Transverse colon (tissue), 4 donors: Measurements from ENCODE around the gene ARMC6. TPM values are rescaled to one million over a fixed set of nuclear protein-coding genes. Genes with fewer than 3 reads are reported as not detected.

Experiments
- DNase-seq: peaks from one replicate; pipeline ENCODE4 v3.0.0-alpha.2; 2019
- H3K27ac ChIP-seq, 4 donors: fragments of 200-600 bp; sonication (generic); 2 replicates each; pipeline ENCODE4 v1.5.1; 2016 to 2018; ENCODE audit warnings: inconsistent platforms in 4 of 4
- H3K27me3 ChIP-seq: fragments of 200-600 bp; sonication (generic); 2 replicates; pipeline ENCODE4 v1.5.1; 2017; ENCODE audit warnings: inconsistent platforms
- H3K36me3 ChIP-seq, 4 donors: fragments of 200-600 bp; sonication (generic); 2 replicates each; pipeline ENCODE4 v1.5.1; 2017 to 2019; ENCODE audit warnings: inconsistent platforms in 4 of 4
- H3K4me1 ChIP-seq, 4 donors: fragments of 200-600 bp; sonication (generic); 2 replicates each; pipeline ENCODE4 v1.5.1; 2017 to 2020; ENCODE audit warnings: inconsistent platforms in 4 of 4
- H3K4me3 ChIP-seq, 4 donors: fragments of 200-600 bp; sonication (generic); 1 replicate in 1 of 4; 2 replicates in 3 of 4; pipeline versions ENCODE4 v1.5.1 to v1.6.1; 2017 to 2019; ENCODE audit warnings: inconsistent platforms in 4 of 4
- H3K9me3 ChIP-seq, 2 donors: fragments of 200-600 bp; sonication (generic); 2 replicates each; pipeline ENCODE4 v1.5.1; 2017 to 2019; ENCODE audit warnings: inconsistent platforms in 2 of 2
- EP300 ChIP-seq: sonication (generic); formaldehyde crosslinking; IDR thresholded peaks from one replicate; pipeline ENCODE4 v1.6.1; 2017; ENCODE audit warnings: antibody characterized with exemption, low read depth
- POLR2A ChIP-seq: fragments of 450-650 bp; IDR thresholded peaks from one replicate; pipeline ENCODE4 v1.6.1; 2016; ENCODE audit warnings: antibody characterized with exemption, mild to moderate bottlenecking, moderate library complexity
- POLR2AphosphoS5 ChIP-seq, 3 donors: sonication (generic); formaldehyde crosslinking; IDR thresholded peaks; one replicate each; pipeline ENCODE4 v1.6.1; 2016; ENCODE audit warnings: antibody characterized with exemption in 3 of 3
- WGBS, 2 donors: methylation state at CpG; one replicate each; pipeline ENCODE4 v1.1.5; 2018; ENCODE audit warnings: low coverage in 1 of 2; 5-methylcytosine and 5-hydroxymethylcytosine counted together
- in situ Hi-C, 4 donors: fragments of 200-750 bp; cut with MboI; loops; one replicate each; pipeline versions ENCODE4 v1.15.0 to v1.15.1; 2017; ENCODE audit warnings: low sequenced_read_pairs in 3 of 4, low pct_ligation_motif_present in 1 of 4, low pct_unique_long_range_greater_than_20kb in 1 of 4
- intact Hi-C: fragments of 100-400 bp; cut with DNase I; formaldehyde crosslinking; loops from one replicate; pipeline ENCODE4 v1.15.1; 2023; ENCODE audit warnings: low total_unique reads
- total RNA-seq, 4 donors: library from RNA; depleted of rRNA; stranded (reverse); fragments of >200 nt; gene quantifications; one replicate each; pipeline ENCODE4 v1.1.0, GENCODE V29; 2016
- TF ChIP-seq, protein P1 (sequence below), 5 experiments: fragments of 200-600 bp in 3 of 5; fragments of 450-650 bp in 2 of 5; sonication (generic) in 3 of 5; IDR thresholded peaks; 1 replicate in 2 of 5; 2 replicates in 3 of 5; pipeline ENCODE4 v1.5.1; 2016 to 2017; ENCODE audit warnings: antibody characterized with exemption in 5 of 5, inconsistent platforms in 3 of 5, mild to moderate bottlenecking in 2 of 5, moderate library complexity in 1 of 5

The ARMC6 gene
- total RNA-seq, 4 donors from 2014 or later: 15.2 to 220 (median 22.9) TPM

DNA sequence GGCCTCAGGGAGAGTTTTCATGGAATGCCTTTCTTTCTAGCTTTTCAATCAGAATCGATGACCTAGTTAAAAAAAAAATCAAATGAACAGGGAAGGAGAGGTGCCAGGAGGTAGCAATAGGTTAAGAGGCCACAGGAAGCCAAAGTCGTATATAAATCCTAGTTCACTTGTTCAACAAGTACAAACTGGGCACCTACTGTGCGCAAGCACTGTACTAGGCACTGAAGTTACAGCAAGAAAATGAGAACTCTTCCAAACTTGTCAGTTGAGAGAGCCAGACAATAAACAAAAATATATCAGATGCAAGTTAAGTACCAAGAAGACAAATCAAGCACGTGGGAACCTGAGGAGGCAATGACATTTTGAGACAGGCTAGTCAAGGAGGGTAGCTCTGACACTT lies 6.2 kb upstream of the ARMC6 start:
- Histone ChIP-seq H3K4me1 (peaks cover 1 to 11% (median 5%) of the 10 kb centered on the region in 4 donors), H3K36me3 (peaks cover 0 to 41% (median 16%) of the 10 kb centered on the region in 4 donors), H3K4me3 (no peak overlapping the region), H3K9me3 (no peaks in the 10 kb centered on the region), H3K27me3 (no peaks in the 10 kb centered on the region), H3K27ac (no peak overlapping the region)
- intact Hi-C loops: no loop called here
- in situ Hi-C loops: no loop called here
- TF ChIP-seq, protein P1, sequence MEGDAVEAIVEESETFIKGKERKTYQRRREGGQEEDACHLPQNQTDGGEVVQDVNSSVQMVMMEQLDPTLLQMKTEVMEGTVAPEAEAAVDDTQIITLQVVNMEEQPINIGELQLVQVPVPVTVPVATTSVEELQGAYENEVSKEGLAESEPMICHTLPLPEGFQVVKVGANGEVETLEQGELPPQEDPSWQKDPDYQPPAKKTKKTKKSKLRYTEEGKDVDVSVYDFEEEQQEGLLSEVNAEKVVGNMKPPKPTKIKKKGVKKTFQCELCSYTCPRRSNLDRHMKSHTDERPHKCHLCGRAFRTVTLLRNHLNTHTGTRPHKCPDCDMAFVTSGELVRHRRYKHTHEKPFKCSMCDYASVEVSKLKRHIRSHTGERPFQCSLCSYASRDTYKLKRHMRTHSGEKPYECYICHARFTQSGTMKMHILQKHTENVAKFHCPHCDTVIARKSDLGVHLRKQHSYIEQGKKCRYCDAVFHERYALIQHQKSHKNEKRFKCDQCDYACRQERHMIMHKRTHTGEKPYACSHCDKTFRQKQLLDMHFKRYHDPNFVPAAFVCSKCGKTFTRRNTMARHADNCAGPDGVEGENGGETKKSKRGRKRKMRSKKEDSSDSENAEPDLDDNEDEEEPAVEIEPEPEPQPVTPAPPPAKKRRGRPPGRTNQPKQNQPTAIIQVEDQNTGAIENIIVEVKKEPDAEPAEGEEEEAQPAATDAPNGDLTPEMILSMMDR (IDR thresholded peaks at IDR 0.05): no peak
- TF ChIP-seq POLR2AphosphoS5 (IDR thresholded peaks at IDR 0.05) (no peak), EP300 (no peak), POLR2A (no peak)
- no peak for DNase-seq
- WGBS, 2 donors: 84 to 100% methylated on average over 3 to 4 of the region's 4 CpGs

DNA sequence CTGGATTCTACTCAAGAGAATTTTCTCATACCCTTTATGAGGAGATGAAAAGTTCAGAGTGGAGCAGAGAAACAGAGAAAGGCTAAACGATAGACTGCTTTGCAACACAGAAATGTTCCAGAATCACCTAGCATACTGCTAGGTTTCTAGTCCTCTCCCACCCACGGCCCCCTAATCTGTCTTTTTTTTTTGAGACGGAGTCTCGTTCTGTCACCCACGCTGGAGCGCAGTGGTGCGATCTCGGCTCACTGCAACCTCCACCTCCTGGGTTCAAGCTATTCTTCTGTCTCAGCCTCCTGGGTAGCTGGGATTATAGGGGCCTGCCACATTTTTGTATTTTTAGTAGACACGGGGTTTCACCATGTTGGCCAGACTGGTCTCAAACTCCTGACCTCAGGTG lies 4.9 kb upstream of the ARMC6 start:
- Histone ChIP-seq H3K4me3 (no peak overlapping the region), H3K9me3 (no peaks in the 10 kb centered on the region), H3K27me3 (no peaks in the 10 kb centered on the region), H3K36me3 (peaks cover 0 to 41% (median 16%) of the 10 kb centered on the region in 4 donors), H3K27ac (no peak overlapping the region), H3K4me1 (peaks cover 5 to 18% (median 8%) of the 10 kb centered on the region in 4 donors)
- intact Hi-C loops: no loop called here
- DNase-seq: no peak
- no peak for TF ChIP-seq EP300
- TF ChIP-seq POLR2A: no peak
- TF ChIP-seq POLR2AphosphoS5 (IDR thresholded peaks at IDR 0.05): no peak
- TF ChIP-seq, protein P1 (IDR thresholded peaks at IDR 0.05): no peak
- 83 to 93% methylated on average over 1 to 9 of the region's 9 CpGs for WGBS, 2 donors
- in situ Hi-C loops: no loop called here

DNA sequence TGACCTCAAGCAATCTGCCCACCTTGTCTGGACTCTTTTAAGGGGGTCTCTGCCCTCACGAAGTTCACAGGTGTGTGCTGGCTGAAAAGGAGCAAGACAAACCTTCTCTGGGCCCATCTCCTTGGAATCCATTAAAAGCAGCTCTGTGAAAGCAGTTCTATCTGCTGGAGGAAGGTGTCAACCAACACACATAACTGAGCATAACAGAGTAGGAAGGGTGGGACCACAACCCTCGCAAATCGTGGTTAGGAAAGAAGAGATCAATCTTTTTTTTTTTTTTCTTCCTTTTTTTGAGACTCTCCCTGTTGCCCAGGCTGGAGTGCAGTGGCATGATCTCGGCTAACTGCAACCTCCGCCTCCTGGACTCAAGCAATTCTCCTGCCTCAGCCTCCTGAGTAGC lies 1.5 kb upstream of the ARMC6 start:
- in situ Hi-C loops: no loop called here
- Histone ChIP-seq H3K9me3 (no peaks in the 10 kb centered on the region), H3K4me3 (peak overlapping the region in 1 of 4 donors; percentile 87), H3K36me3 (peaks cover 0 to 26% (median 6%) of the 10 kb centered on the region in 4 donors), H3K27me3 (no peaks in the 10 kb centered on the region), H3K27ac (peak overlapping the region in 3 of 4 donors; percentile 95 to 97 (median 96)), H3K4me1 (peaks cover 5 to 30% (median 19%) of the 10 kb centered on the region in 4 donors)
- intact Hi-C loops: no loop called here
- WGBS, 2 donors: 74 to 100% methylated on average over 1 to 5 of the region's 5 CpGs
- no peak for DNase-seq
- TF ChIP-seq POLR2AphosphoS5 (IDR thresholded peaks at IDR 0.05) (no peak), EP300 (no peak), POLR2A (no peak)
- TF ChIP-seq, protein P1 (IDR thresholded peaks at IDR 0.05): no peak

DNA sequence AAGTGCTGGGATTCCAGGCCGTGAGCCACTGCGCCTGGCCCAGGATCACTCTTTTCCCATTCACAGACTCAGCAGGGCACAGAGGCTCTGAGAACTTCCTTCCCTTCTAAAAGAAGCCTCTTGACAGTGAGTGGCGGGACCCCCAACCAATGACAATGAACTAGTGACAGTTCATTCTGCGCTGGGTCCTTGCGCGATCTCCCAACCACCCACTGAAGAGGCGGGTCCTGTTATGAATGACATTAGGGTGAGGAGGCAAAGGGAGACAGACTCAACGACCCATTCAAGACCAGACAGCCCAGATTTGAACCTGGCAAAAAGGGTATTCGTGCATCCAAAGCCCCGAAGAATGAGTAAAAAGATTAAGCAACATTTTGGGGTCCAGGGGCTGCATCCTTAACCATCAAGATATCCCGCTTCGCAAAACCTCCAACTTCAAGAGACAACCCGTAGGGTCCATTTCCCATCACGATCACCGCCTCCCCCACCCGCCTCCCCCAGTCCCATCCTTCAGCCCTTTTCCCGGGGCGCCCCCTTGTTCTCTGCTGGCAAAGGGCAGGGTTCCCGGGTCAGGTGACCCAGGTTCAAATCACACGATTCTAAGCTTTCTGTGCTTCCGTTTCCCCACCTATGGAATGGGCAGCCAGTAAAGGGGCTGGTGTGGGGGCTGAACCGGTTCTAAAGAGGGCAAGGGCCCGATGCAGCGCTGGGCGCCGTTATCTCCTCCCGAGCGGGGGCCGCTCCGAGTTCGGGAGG lies 805 bp upstream of the ARMC6 start:
- no peaks in the 10 kb centered on the region for H3K27me3 ChIP-seq
- intact Hi-C loops: no loop called here
- in situ Hi-C loops: no loop called here
- WGBS, 2 donors: 10% methylated on average over 31 of the region's 31 CpGs; no CpG with 5 or more reads in 1 of the 2 donors
- peaks cover 0 to 19% (median 6%) of the 10 kb centered on the region in 4 donors for H3K36me3 ChIP-seq
- peak overlapping the region; percentile 77 to 94 (median 88) for H3K4me3 ChIP-seq
- DNase-seq: peak; percentile 65
- TF ChIP-seq, protein P1 (IDR thresholded peaks at IDR 0.05): no peak
- peak in 1 of 3 donors; percentile 12 for TF ChIP-seq POLR2AphosphoS5 (IDR thresholded peaks at IDR 0.05)
- no peak for TF ChIP-seq POLR2A
- no peak for TF ChIP-seq EP300
- peak overlapping the region; percentile 95 to 98 (median 96) for H3K27ac ChIP-seq
- H3K9me3 ChIP-seq: no peaks in the 10 kb centered on the region
- peaks cover 5 to 30% (median 19%) of the 10 kb centered on the region in 4 donors for H3K4me1 ChIP-seq
